ENCODE data around the gene IPO13. TPM values are rescaled to one million over a fixed set of nuclear protein-coding genes. Genes with fewer than 3 reads are reported as not detected.

Gene IPO13
- total RNA-seq, 1 donor from 2014 or later = 26.1 TPM

DNA sequence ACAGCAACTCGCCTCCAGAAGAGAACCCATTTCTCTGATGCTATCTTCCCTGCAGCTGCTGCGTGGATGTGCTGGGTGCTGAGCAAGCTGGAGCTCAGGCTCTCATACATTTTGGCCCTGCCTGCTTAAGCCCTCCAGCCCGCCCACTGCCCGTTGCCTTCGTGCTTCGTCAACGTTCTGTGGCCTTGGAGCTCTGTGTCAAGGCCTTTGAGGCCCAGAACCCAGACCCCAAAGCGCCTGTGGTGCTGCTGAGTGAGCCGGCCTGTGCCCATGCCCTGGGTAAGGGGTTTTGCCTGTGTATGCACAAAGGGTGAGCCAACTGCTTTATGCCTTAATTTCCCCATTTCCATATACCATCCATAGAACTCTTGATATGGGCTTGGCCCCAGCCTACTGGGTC, 24.2 kb downstream of the IPO13 start:
- intact Hi-C loops (cut with micrococcal nuclease) = no loop called here

DNA sequence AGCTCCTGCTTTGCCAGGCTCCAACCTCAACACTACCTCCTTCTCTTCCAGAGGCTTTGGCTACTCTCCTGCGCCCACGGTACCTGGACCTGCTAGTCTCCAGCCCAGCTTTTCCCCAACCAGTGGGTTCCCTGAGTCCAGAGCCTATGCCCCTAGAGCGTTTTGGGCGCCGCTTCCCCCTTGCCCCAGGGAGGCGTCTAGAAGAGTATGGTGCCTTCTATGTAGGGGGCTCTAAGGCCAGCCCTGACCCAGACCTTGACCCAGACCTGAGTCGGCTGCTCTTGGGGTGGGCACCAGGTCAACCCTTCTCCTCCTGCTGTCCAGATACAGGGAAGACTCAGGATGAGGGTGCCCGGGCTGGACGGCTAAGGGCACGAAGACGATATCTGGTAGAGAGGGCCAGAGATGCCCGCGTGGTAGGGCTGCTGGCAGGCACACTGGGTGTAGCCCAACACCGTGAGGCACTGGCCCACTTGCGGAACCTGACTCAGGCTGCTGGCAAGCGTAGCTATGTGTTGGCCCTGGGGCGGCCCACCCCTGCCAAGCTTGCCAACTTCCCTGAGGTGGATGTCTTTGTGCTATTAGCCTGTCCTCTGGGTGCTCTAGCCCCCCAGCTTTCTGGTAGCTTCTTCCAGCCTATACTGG, 24.7 kb downstream of the IPO13 start:
- intact Hi-C loops (cut with micrococcal nuclease) = no loop called here

DNA sequence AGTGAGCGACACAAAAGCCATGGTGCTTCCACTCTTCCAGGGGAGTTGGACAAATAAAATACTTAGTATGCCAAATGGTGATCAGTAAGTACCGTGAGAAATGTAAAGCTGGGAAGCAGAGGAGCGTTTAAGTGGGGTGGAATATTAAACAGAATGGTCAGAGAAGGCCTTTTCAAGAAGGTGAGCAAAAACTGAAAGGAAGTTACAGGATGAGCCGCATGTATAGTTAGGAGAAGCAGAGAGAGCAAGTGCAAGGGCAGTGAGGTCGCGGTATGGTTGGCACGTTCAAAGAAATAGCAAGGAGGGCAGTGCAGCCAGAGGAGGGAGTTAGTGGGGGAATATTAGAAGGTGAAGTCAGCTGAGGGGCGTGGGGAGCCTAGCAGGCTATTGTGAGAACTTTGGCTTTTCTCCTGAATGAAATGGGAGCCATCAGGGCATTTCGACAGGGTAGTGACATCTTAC, 27.3 kb downstream of the IPO13 start:
- intact Hi-C loops (cut with micrococcal nuclease) = loop anchor here (1.0 to 2.0 kb wide), 4 partner anchors 17 to 700 kb away; partner anchors contain the start of genes ARMH1, CCDC24, IPO13 and TMEM53

DNA sequence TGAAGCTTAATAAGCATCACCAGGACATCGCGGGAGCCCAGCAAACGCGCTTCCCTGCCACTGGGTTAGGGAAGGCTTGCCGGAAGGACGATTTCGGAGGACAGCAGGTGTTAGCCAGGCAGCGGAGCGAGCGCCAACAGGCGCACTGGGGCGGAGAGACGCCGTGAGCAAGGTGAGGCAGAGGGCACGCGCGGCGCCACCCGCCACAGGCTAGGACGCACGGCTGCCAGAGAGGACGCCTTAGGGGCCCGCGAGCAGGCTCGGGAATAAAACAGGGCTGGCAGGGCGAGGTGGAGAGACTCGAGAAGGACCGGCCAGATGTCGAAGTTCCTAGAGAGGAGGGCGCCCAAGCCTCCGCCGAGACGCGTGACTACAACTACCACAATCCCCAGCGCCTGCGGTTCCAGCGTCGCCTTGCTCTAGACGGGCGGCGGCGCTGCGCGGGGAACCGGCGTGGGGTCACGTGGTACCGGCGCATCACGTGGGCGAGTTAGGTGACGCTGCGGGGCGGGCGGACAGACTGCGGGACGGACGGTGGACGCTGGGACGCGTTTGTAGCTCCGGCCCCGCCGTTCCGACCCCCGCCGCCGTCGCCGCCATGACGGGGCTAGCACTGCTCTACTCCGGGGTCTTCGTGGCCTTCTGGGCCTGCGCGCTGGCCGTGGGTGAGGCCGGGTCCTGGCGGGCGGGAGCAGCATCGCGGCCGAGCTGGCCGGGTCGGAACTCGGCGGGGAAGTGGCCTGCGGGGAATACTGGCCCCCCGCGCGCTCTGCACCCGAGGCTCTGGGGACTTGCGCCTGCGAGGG, 27.9 kb downstream of the IPO13 start, which contains the start of gene ATP6V0B:
ATP6V0B (plus strand) TSS at position 518 of the 806 bp plus-strand sequence; CDS start at position 599, 81 bp downstream.
- intact Hi-C loops (cut with micrococcal nuclease) = loop anchor here (1.0 to 2.0 kb wide), 4 partner anchors 16 to 700 kb away; partner anchors contain the start of genes ARMH1, CCDC24, IPO13 and TMEM53

DNA sequence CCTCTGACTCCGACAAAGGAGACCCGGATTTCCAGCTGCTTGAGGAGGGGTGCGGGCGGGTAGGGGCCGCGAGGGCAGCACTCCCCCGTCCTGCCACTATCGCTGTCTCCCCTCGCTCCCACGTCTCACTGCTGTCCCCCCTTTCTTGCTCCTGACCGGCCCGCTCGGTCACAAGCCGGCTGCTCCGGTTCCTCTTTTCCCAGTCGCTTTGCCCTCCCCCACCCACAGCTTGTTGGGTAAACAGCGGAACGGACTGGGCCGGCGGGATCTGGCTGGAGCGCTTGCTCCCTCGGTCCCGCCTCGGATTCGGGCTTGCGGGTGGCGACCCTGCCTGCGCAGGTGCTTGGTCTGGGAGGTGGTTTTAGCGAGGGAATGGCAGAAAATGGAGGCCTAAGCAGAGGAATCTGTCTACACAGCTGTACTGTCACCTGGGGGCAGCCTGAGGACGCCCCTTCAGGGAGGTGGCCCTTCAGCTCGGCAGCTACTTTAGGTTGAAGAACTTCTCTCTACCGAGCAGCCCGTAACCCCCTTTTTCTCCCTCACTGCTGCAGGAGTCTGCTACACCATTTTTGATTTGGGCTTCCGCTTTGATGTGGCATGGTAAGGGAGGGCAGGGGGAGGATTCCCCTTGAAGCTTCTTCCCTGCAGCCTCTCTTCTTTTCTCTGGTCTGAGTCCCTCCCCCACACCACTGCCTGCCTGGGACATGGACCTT, 28.7 kb downstream of the IPO13 start:
- intact Hi-C loops (cut with micrococcal nuclease) = loop anchor here (2.0 kb wide), 1 partner anchor 15 kb away; the partner anchor contains the start of gene CCDC24

DNA sequence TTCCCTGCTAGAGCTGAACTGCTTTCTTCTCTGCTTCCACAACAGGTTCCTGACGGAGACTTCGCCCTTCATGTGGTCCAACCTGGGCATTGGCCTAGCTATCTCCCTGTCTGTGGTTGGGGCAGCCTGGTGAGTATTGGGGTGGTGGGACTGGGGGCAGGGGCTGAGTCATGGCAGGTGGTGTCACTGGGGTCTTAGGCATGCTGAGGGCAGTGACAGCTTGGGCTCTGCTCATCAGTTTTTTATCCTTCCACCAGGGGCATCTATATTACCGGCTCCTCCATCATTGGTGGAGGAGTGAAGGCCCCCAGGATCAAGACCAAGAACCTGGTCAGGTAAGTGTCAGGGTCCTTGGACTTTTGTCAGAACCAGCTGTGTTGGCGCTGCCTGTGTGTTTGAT, 29.3 kb downstream of the IPO13 start:
- intact Hi-C loops (cut with micrococcal nuclease) = no loop called here

DNA sequence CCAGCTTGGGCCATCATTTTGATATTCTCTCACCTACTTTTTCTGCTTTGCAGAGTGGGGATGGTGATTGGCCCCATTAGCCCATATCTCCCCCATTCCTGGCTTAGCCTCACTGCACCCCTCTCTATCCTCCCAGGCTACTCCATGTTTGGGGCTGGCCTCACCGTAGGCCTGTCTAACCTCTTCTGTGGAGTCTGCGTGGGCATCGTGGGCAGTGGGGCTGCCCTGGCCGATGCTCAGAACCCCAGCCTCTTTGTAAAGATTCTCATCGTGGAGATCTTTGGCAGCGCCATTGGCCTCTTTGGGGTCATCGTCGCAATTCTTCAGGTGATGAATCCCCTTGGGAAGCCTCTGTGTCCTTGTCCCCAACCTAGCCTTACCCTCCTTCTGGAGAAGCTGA, 30.1 kb downstream of the IPO13 start:
- intact Hi-C loops (cut with micrococcal nuclease) = no loop called here

DNA sequence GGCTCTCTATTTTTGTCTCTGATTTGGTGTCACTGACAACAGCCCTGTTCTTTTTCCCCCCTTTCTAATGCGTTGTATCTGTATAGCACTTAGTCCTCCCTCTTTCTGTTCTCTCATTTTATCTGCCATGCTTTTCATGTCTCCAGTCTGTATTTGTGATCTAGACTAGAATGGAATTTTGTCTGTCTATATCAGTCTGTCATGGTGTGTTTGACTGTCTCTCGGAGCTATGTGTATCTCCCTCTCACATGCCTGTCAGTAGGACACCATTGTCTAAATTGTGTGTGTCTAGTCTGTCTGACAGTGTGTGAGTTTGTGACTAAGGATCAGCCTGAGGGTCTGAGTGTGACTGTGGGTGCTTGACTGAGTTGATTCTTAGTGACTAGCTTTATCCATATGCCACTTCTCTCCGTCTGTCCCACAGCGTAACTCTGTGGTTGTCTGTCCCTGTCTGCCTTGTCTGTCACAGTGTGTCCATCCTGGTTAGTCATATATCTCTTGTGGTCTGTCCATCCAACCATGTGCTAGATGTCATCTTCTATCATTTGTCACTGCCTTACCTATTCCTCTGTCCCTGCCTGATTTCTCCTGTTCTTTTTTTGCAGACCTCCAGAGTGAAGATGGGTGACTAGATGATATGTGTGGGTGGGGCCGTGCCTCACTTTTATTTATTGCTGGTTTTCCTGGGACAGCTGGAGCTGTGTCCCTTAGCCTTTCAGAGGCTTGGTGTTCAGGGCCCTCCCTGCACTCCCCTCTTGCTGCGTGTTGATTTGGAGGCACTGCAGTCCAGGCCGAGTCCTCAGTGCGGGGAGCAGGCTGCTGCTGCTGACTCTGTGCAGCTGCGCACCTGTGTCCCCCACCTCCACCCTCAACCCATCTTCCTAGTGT, 30.9 kb downstream of the IPO13 start:
- intact Hi-C loops (cut with micrococcal nuclease) = no loop called here

DNA sequence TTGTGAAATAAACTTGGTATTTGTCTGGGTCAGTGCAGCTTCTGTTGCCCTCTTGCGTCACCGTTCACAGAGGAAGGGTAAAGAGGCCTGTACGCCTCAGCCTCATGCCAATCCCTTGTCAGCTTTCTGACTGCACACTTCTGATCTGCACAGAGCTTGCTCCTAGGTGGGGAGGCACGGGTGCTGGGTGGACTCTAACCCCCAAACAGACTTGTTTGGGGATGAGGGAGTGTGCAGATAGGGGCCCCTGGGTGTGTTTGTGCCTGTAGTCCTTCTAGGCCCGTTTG, 31.5 kb downstream of the IPO13 start:
- intact Hi-C loops (cut with micrococcal nuclease) = no loop called here

DNA sequence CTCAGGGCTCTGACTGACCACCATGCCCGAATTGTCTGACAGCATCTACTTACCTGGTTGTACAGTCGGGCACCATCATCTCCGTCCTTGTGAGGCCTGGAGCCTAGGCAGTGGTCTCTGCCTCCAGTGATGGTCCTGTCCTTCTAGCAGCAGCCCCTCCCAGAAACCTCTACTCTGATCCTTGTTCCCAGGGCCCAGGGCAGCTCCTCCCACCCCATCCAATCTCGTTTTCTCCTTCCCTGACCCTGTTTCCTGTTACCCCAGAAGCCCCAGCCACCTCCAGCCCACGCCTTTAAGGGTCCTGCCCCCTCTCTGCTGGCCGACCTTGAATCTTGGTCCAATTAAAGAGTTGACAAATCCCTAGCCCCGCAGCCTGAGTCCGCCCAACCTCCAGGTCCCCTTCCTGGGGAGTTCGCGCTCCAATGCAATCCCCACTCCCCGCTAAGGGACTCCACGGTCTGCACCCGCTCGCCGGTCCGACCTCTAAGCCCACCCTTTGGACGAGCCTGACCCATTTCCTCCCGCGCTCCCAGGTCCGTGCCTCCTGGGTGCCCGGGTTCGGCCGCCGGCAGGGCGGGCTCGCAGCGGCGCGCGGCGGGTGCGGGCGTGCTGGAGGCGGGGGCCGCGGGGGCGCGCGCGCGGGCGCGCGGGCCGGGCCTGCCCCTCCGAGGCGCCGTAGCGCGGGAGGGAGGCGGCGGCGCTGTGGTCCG, 32.0 kb downstream of the IPO13 start, which contains the start of gene B4GALT2:
B4GALT2 (plus strand) TSS at position 660 of the 710 bp plus-strand sequence. CDS start 1,951 bp downstream, outside the sequence.
- intact Hi-C loops (cut with micrococcal nuclease) = no loop called here

DNA sequence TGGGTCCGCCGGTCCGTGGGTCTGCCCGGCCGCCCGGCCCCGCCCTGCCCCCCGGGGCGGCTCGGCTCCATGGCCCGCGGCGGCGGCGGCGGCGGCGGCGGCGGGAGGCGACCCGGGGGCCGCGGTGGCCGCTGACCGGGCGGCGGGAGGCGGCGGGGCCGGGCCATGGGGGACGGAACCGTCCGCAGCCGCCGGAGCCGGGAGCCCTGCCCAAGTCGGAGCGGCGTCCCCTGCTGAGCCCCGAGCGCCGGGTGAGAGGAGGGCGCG, 32.4 kb downstream of the IPO13 start:
- intact Hi-C loops (cut with micrococcal nuclease) = no loop called here

DNA sequence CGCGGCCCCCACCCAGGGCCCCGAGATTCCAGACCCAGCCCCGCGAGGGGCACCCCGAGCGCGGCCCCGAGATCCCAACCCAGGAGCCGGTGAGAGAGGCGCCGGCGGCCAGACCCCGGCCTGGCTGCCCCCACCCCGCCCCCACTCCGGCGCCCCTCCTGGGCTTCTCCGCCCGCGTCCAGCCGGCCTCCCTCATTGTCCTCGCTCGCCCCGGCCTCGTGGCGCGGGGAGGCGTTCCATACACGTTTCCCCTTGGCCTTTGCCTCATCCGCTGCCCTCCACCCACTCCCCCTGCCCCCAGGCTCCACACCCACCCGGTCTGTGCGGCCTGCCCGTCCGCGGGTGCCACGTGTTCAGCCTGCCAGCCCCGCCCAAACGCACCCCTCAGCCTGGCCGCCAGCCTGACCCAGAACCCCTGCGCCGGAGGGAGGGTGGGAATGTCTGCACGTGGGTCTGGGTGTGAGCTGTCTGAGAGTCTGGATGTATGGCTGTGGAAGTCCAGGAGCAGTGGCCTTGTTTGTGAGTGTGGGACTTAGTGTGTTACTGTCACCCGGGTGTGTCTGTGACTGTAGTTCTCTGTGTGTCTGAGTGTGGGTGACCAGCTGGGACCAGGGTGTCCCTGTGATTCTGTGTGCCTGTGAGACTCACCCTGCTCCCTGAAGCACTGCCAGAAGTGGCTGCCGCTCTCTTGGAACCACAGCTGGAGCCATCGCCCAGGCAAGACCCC, 32.9 kb downstream of the IPO13 start:
- intact Hi-C loops (cut with micrococcal nuclease) = no loop called here

DNA sequence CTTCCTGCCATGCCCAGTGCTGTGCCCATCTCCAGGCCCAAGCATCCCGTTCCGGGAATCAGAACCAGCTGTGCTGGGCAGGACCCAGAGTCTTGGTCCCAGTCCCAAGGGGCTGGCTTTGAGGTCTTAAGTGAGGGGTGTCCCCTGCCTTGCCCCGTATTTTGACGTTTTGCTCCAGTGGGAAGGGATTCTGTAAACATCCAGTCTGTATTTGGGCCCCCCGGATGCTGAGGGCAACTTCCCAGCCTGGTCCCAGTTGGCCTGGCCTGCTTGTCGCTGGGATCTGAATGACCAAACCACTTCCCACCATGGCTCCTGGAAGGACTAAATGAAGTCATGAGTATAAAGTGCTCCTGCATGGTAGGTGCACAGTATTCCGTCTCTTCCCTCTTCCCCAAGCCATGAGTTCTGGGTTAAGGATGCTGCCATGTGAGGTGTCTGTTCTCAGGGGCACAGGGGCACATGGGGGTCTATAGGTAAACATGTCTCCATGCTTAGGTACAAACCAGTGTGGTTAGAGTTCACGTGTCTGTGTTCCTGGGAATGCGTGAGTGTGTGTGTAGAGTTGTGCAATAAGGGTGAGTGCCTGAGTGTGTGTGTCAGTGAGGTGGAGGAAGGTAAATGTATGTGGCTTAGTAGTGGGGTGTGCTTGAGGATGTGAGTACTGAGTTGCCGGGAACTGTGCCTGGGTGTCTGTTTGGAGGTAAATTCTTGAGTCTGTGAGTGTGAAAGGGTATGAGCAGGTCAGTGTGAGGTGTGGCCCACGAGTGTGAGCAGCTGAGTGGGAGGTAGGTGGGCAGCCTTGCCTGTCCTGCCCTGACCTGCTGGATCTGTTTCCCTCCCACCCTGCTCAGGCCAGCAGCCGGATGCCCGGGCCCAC, 33.7 kb downstream of the IPO13 start:
- intact Hi-C loops (cut with micrococcal nuclease) = no loop called here

DNA sequence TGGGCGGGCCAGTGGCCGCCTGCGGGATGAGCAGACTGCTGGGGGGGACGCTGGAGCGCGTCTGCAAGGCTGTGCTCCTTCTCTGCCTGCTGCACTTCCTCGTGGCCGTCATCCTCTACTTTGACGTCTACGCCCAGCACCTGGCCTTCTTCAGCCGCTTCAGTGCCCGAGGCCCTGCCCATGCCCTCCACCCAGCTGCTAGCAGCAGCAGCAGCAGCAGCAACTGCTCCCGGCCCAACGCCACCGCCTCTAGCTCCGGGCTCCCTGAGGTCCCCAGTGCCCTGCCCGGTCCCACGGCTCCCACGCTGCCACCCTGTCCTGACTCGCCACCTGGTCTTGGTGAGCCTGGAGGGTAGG, 34.4 kb downstream of the IPO13 start:
- intact Hi-C loops (cut with micrococcal nuclease) = no loop called here

DNA sequence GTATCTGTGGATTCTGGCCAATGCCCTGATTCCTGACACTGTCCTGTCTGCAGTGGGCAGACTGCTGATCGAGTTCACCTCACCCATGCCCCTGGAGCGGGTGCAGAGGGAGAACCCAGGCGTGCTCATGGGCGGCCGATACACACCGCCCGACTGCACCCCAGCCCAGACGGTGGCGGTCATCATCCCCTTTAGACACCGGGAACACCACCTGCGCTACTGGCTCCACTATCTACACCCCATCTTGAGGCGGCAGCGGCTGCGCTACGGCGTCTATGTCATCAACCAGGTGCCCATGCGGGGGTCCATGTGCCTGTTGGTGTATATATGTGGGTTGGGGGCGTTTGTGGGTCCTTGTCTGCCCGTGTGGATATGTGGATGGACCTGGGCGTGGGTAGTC, 34.9 kb downstream of the IPO13 start:
- intact Hi-C loops (cut with micrococcal nuclease) = no loop called here

DNA sequence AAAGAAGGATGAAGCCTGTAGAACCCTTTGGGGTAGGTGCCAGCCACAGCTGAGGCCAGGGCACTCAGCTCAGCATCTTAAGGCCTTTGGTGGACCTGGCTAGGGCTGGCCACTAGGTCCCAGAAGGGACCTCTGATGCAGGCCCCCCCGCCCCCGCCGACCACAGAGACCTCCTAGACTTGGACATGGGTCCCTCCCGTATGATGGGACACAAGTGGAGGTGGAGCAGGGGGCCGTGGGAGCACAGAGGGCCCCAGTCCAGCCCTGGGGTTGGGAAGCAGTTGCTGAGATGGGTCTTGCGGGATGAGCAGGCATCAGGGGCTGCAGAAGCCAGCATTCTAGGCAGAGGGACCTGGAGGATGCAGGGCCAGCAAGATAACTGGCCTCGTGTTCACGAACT, 35.5 kb downstream of the IPO13 start:
- intact Hi-C loops (cut with micrococcal nuclease) = no loop called here

DNA sequence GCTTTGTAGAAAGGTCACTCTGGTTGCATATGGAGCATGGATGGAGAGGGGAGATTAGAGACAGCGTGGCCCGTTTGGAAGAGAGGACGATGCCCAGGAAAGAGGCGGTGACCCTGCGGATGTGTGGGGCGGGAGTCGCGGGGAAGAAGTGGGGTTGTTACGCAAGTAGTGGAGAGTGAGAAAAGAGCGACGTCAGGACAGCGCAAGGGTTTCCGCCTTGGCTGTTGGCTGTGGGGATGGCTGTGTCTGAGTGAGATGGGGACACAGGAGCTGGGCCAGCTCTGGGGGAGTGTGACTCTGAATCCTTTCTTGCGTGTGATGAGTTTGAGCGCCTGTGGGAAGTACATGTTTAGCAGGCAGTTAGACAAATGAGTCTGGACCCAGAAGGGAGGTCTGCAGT, 36.1 kb downstream of the IPO13 start:
- intact Hi-C loops (cut with micrococcal nuclease) = no loop called here

DNA sequence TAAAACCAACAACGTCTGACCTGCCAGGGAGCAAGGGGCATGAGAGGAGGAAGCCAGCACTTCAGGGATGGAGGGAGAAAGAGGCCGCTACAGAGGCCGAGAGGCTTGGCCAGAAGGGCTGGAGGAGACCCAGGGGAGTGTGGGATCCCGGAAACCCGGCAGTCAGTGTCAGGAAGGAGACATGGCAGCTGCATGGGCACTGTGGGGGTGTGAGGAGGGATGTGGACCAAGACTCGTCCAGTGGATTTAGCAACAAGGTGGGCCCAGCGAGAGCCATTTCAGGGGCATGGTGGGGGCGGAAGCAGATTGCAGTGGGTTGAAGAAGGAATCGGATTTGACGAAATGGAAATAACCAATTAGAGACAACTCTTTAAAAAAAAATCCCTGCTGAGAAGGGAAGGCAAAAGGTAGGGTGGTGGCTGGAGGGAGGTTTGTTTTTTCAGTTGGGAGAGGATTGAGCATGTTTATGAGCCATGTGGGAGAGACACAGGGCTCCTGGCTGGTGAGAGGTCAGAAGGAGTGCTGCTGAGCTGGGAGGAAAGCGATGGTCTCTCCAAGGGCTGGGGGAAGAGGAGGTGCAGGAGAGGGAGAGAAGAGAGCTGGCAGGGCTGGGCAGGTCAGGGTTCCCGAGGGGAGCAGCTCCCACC, 36.6 kb downstream of the IPO13 start:
- intact Hi-C loops (cut with micrococcal nuclease) = no loop called here

Data from T-helper 2 cell treated with Interferon-gamma antibody and Interleukin-4, amounts not matched to agents 100 ng/mL and 5 ng/mL, for 36 hours (primary cell).